Loucy (cell line): Measurements from ENCODE around the gene SLC9C2.
"Not testable (repeated sequence)": the region's sequence is repeated elsewhere in the genome, so short reads cannot be mapped to it uniquely, and the experiment has no call there.

Experiments
- H2AFZ ChIP-seq: fragments of 200-600 bp; sonication (generic); 2 replicates; pipeline ENCODE4 v1.6.0; 2016; ENCODE audit warnings: antibody characterized with exemption, mild to moderate bottlenecking, low read length, moderate library complexity
- H3F3A ChIP-seq: fragments of 200-600 bp; 2 replicates; pipeline ENCODE4 v1.6.0; 2016; ENCODE audit warnings: antibody characterized with exemption, low read depth, mild to moderate bottlenecking
- H3K27me3 ChIP-seq: fragments of 200-600 bp; sonication (generic); 2 replicates; pipeline ENCODE4 v1.6.1; 2014; ENCODE audit warnings: low read length, mild to moderate bottlenecking; ENCODE audit not compliant: insufficient read depth, poor library complexity, severe bottlenecking
- H3K36me3 ChIP-seq: fragments of 200-600 bp; sonication (generic); 2 replicates; pipeline ENCODE4 v1.6.1; 2016; ENCODE audit warnings: low read length; ENCODE audit not compliant: insufficient read depth
- H3K4me1 ChIP-seq: fragments of 200-600 bp; sonication (generic); 2 replicates; pipeline ENCODE4 v1.5.1; 2014; ENCODE audit warnings: low read length, mild to moderate bottlenecking; ENCODE audit not compliant: insufficient read depth, poor library complexity, severe bottlenecking
- H3K4me2 ChIP-seq: fragments of 200-600 bp; sonication (generic); 2 replicates; pipeline ENCODE4 v1.6.0; 2014; ENCODE audit warnings: antibody characterized with exemption, low read length, low read depth, mild to moderate bottlenecking; ENCODE audit not compliant: poor library complexity, severe bottlenecking
- H3K4me3 ChIP-seq: fragments of 200-600 bp; sonication (generic); 2 replicates; pipeline ENCODE4 v1.5.1; 2014; ENCODE audit warnings: low read length, mild to moderate bottlenecking, mixed read lengths; ENCODE audit not compliant: poor library complexity, severe bottlenecking
- H3K79me2 ChIP-seq: fragments of 200-600 bp; sonication (generic); 2 replicates; pipeline ENCODE4 v1.6.1; 2014; ENCODE audit warnings: low read length; ENCODE audit not compliant: insufficient read depth
- H3K9ac ChIP-seq: fragments of 200-600 bp; sonication (generic); 2 replicates; pipeline ENCODE4 v1.6.0; 2014; ENCODE audit warnings: mild to moderate bottlenecking, low read depth, low read length, moderate library complexity; ENCODE audit not compliant: poor library complexity, severe bottlenecking
- H3K9me2 ChIP-seq: fragments of 200-600 bp; sonication (generic); replicated peaks from 2 replicates; pipeline ENCODE4 v1.6.1; 2016; ENCODE audit warnings: low read depth, low read length, mixed read lengths
- H3K9me3 ChIP-seq: fragments of 200-600 bp; sonication (generic); 2 replicates; pipeline ENCODE4 v1.6.1; 2014; ENCODE audit warnings: mild to moderate bottlenecking, antibody characterized with exemption, low read length, low read depth; ENCODE audit not compliant: insufficient read depth
- H4K20me1 ChIP-seq: fragments of 200-600 bp; sonication (generic); 2 replicates; pipeline ENCODE4 v1.6.0; 2014; ENCODE audit warnings: antibody characterized with exemption, low read length, mild to moderate bottlenecking; ENCODE audit not compliant: insufficient read depth, poor library complexity, severe bottlenecking
- CTCF ChIP-seq: fragments of 200-600 bp; sonication (generic); conservative IDR thresholded peaks from 2 replicates; pipeline ENCODE4 v1.5.1; 2014; ENCODE audit warnings: mild to moderate bottlenecking, antibody characterized with exemption, low read length
- EZH2phosphoT487 ChIP-seq: fragments of 200-600 bp; IDR thresholded peaks from 2 replicates; pipeline ENCODE4 v1.6.1; 2018; ENCODE audit warnings: antibody characterized with exemption, mild to moderate bottlenecking, moderate library complexity, borderline replicate concordance

SLC9C2 gene

GRCh38 chr1:173499729-173500128, 103.1 kb downstream of the SLC9C2 start:
- TF ChIP-seq CTCF (no peak), EZH2phosphoT487 (no peak)

GRCh38 chr1:173496757-173497320, 106.0 kb downstream of the SLC9C2 start:
- H3K27me3 ChIP-seq = no peaks in the 10 kb centered on the region
- H3K4me1 ChIP-seq = no peaks in the 10 kb centered on the region
- no peak overlapping the region for H2AFZ ChIP-seq
- H3K79me2 ChIP-seq = no peaks in the 10 kb centered on the region
- TF ChIP-seq EZH2phosphoT487 = no peak
- TF ChIP-seq CTCF = no peak
- no peak overlapping the region for H3K9ac ChIP-seq
- H3K4me3 ChIP-seq = no peak overlapping the region
- no peaks in the 10 kb centered on the region for H3F3A ChIP-seq
- no peaks in the 10 kb centered on the region for H4K20me1 ChIP-seq
- no peaks in the 10 kb centered on the region for H3K9me2 ChIP-seq
- peaks cover 8% of the 10 kb centered on the region; the same call in 1 of the 2 replicates for H3K9me3 ChIP-seq
- no peak overlapping the region for H3K4me2 ChIP-seq
- no peaks in the 10 kb centered on the region for H3K36me3 ChIP-seq

More at GRCh38 chr1:173499729-173500128, 103.1 kb downstream of the SLC9C2 start:
- Histone ChIP-seq H3F3A (no peaks in the 10 kb centered on the region), H2AFZ (no peak overlapping the region), H3K4me2 (no peak overlapping the region), H3K4me1 (no peaks in the 10 kb centered on the region), H4K20me1 (no peaks in the 10 kb centered on the region), H3K4me3 (no peak overlapping the region), H3K36me3 (no peaks in the 10 kb centered on the region), H3K79me2 (no peaks in the 10 kb centered on the region), H3K9me3 (peaks cover 8% of the 10 kb centered on the region; the same call in 1 of the 2 replicates), H3K9me2 (no peaks in the 10 kb centered on the region), H3K27me3 (no peaks in the 10 kb centered on the region), H3K9ac (no peak overlapping the region)

GRCh38 chr1:173495609-173496267, 107.1 kb downstream of the SLC9C2 start:
- Histone ChIP-seq H3K79me2 (no peaks in the 10 kb centered on the region), H3K4me3 (no peak overlapping the region), H3K4me1 (no peaks in the 10 kb centered on the region), H2AFZ (no peak overlapping the region), H3K27me3 (no peaks in the 10 kb centered on the region), H3K9me2 (no peaks in the 10 kb centered on the region), H3K36me3 (no peaks in the 10 kb centered on the region), H3F3A (no peaks in the 10 kb centered on the region), H3K9ac (no peak overlapping the region), H3K9me3 (peaks cover 8% of the 10 kb centered on the region; the same call in 1 of the 2 replicates), H3K4me2 (no peak overlapping the region), H4K20me1 (no peaks in the 10 kb centered on the region)
- TF ChIP-seq EZH2phosphoT487 (no peak), CTCF (no peak)

- not testable (repeated sequence) for H3K4me2 ChIP-seq, H2AFZ ChIP-seq, H4K20me1 ChIP-seq, H3K9ac ChIP-seq, H3K79me2 ChIP-seq, H3K27me3 ChIP-seq, H3F3A ChIP-seq, H3K4me3 ChIP-seq, H3K4me1 ChIP-seq, H3K9me2 ChIP-seq, H3K9me3 ChIP-seq
- peaks cover 11% of the 10 kb centered on the region for H3K36me3 ChIP-seq
Observed at GRCh38 chr1:173493125-173493524, 109.7 kb downstream of the SLC9C2 start.
